ENCODE results near the gene PABPN1L.
"Not testable (repeated sequence)": the region's sequence is repeated elsewhere in the genome, so short reads cannot be mapped to it uniquely, and the experiment has no call there.

Gene PABPN1L

GRCh38 chr16:88900662-88901052, 34.2 kb upstream of the PABPN1L start:
- DNase-seq (ENCODE audit: low read depth), result no peak

GRCh38 chr16:88899901-88900661, 33.6 kb upstream of the PABPN1L start:
- DNase-seq (ENCODE audit: low read depth), result no peak

GRCh38 chr16:88897696-88898425, 31.4 kb upstream of the PABPN1L start:
- no peak for DNase-seq (ENCODE audit: low read depth)

GRCh38 chr16:88896238-88897070, 30.0 kb upstream of the PABPN1L start:
- no peak for DNase-seq (ENCODE audit: low read depth)

GRCh38 chr16:88895335-88895734, 28.9 kb upstream of the PABPN1L start:
- no peak for DNase-seq (ENCODE audit: low read depth)

- no peak for DNase-seq (ENCODE audit: low read depth)
Observed at GRCh38 chr16:88894681-88895300, 28.3 kb upstream of the PABPN1L start.

GRCh38 chr16:88894266-88894665, 27.8 kb upstream of the PABPN1L start:
- DNase-seq (ENCODE audit: low read depth), result not testable (repeated sequence)

GRCh38 chr16:88893127-88893968, 26.9 kb upstream of the PABPN1L start:
- DNase-seq (ENCODE audit: low read depth), result no peak

- no peak for DNase-seq (ENCODE audit: low read depth)
Observed at GRCh38 chr16:88892065-88892464, 25.6 kb upstream of the PABPN1L start.

- DNase-seq (ENCODE audit: low read depth), result no peak
Observed at GRCh38 chr16:88891083-88891482, 24.6 kb upstream of the PABPN1L start.

GRCh38 chr16:88889702-88890352, 23.4 kb upstream of the PABPN1L start:
- DNase-seq (ENCODE audit: low read depth), result not testable (repeated sequence)

GRCh38 chr16:88888461-88889387, 22.3 kb upstream of the PABPN1L start:
- no peak for DNase-seq (ENCODE audit: low read depth)

GRCh38 chr16:88888057-88888456, 21.6 kb upstream of the PABPN1L start:
- DNase-seq (ENCODE audit: low read depth), result no peak

GRCh38 chr16:88886845-88887521, 20.5 kb upstream of the PABPN1L start:
- DNase-seq (ENCODE audit: low read depth), result peak; percentile 21

- no peak for DNase-seq (ENCODE audit: low read depth)
Observed at GRCh38 chr16:88886420-88886844, 20.0 kb upstream of the PABPN1L start.

- DNase-seq (ENCODE audit: low read depth), result no peak
Observed at GRCh38 chr16:88885693-88886280, 19.3 kb upstream of the PABPN1L start.

GRCh38 chr16:88884569-88885271, 18.3 kb upstream of the PABPN1L start:
- no peak for DNase-seq (ENCODE audit: low read depth)

- DNase-seq (ENCODE audit: low read depth), result no peak
Observed at GRCh38 chr16:88883946-88884345, 17.5 kb upstream of the PABPN1L start.

Data from EH (cell line).